ENCODE measurements around the gene SIX5.
"Not testable (repeated sequence)": the region's sequence is repeated elsewhere in the genome, so short reads cannot be mapped to it uniquely, and the experiment has no call there.

Gene SIX5

GRCh38 chr19:45754323-45754722 lies 14.7 kb downstream of the SIX5 start:
- no peak for DNase-seq

GRCh38 chr19:45753548-45753947 lies 15.5 kb downstream of the SIX5 start:
- no peak for DNase-seq

GRCh38 chr19:45752639-45753038 lies 16.4 kb downstream of the SIX5 start:
- DNase-seq = no peak

- not testable (repeated sequence) for DNase-seq
Observed at GRCh38 chr19:45751483-45751882, 17.6 kb downstream of the SIX5 start.

- DNase-seq = no peak
Observed at GRCh38 chr19:45747513-45747912, 21.5 kb downstream of the SIX5 start.

GRCh38 chr19:45746866-45747265 lies 22.2 kb downstream of the SIX5 start:
- no peak for DNase-seq

- no peak for DNase-seq
Observed at GRCh38 chr19:45745606-45746005, 23.4 kb downstream of the SIX5 start.

GRCh38 chr19:45742969-45743368 lies 26.1 kb downstream of the SIX5 start:
- DNase-seq = no peak

GRCh38 chr19:45739498-45740439 lies 29.3 kb downstream of the SIX5 start:
- DNase-seq = no peak

- DNase-seq = no peak
Observed at GRCh38 chr19:45733160-45733810, 35.8 kb downstream of the SIX5 start, which contains the start of gene MEIOSIN. Gene MEIOSIN (plus strand): TSS chr19:45733439. CDS start chr19:45735377, 1,938 bp downstream.

GRCh38 chr19:45730368-45731288 lies 38.4 kb downstream of the SIX5 start, which contains the start of gene FBXO46:
Gene FBXO46 (minus strand): TSS chr19:45730896. CDS start chr19:45713495, 17,401 bp downstream.
- DNase-seq = peak; percentile 61 to 98 (median 95)

GRCh38 chr19:45729800-45730290 lies 39.2 kb downstream of the SIX5 start:
- peak in 1 of 14 donors; percentile 18 for DNase-seq

GRCh38 chr19:45728683-45729082 lies 40.4 kb downstream of the SIX5 start:
- DNase-seq = not testable (repeated sequence)

- not testable (repeated sequence) for DNase-seq
Observed at GRCh38 chr19:45720065-45720464, 49.0 kb downstream of the SIX5 start.

- peak in 1 of 14 donors; percentile 31 for DNase-seq
Observed at GRCh38 chr19:45717983-45718650, 50.9 kb downstream of the SIX5 start.

GRCh38 chr19:45717131-45717982 lies 51.7 kb downstream of the SIX5 start:
- peak; percentile 90 to 100 (median 98) for DNase-seq

- peak in 4 of 14 donors; percentile 22 to 63 (median 42) for DNase-seq
Observed at GRCh38 chr19:45716359-45717130, 52.5 kb downstream of the SIX5 start.

GRCh38 chr19:45715139-45715538 lies 53.9 kb downstream of the SIX5 start:
- no peak for DNase-seq
